ENCODE results near the gene CECR2.

Gene CECR2

GRCh38 chr22:17435375-17435774, 66.1 kb downstream of the CECR2 start:
- no peak for TF ChIP-seq EZH2 (IDR thresholded peaks at IDR 0.05)
- TF ChIP-seq POLR2AphosphoS5 (IDR thresholded peaks at IDR 0.05; ENCODE audit: borderline replicate concordance, low read depth, low read length): no peak
- no peak for TF ChIP-seq FOXP2 (optimal IDR thresholded peaks at IDR 0.05; ENCODE audit: control extremely low read depth, extremely low read length, insufficient read depth)
- Histone ChIP-seq H3K4me3 (no peak overlapping the region), H3K27ac (no peak overlapping the region), H3K36me3 (ENCODE audit: insufficient read depth, low read length) (no peaks in the 10 kb centered on the region), H3K9ac (ENCODE audit: insufficient read length) (no peak overlapping the region), H3K9me3 (ENCODE audit: low read depth, low read length) (no peaks in the 10 kb centered on the region)
- DNase-seq (ENCODE audit: low read depth, low spot score): no peak

GRCh38 chr22:17436382-17436980, 67.2 kb downstream of the CECR2 start:
- peak overlapping the region; percentile 88 for H3K27ac ChIP-seq
- peak overlapping the region; percentile 30 for H3K9ac ChIP-seq (ENCODE audit: insufficient read length)
- no peak for TF ChIP-seq POLR2AphosphoS5 (IDR thresholded peaks at IDR 0.05; ENCODE audit: borderline replicate concordance, low read depth, low read length)
- TF ChIP-seq EZH2 (IDR thresholded peaks at IDR 0.05): no peak
- no peak for TF ChIP-seq FOXP2 (optimal IDR thresholded peaks at IDR 0.05; ENCODE audit: control extremely low read depth, extremely low read length, insufficient read depth)
- DNase-seq (ENCODE audit: low read depth, low spot score): no peak
- no peaks in the 10 kb centered on the region for H3K36me3 ChIP-seq (ENCODE audit: insufficient read depth, low read length)
- H3K9me3 ChIP-seq (ENCODE audit: low read depth, low read length): no peaks in the 10 kb centered on the region
- H3K4me3 ChIP-seq: peak overlapping the region; percentile 61

GRCh38 chr22:17436981-17437412, 67.7 kb downstream of the CECR2 start:
- H3K9ac ChIP-seq (ENCODE audit: insufficient read length): peak overlapping the region; percentile 30
- no peak for DNase-seq (ENCODE audit: low read depth, low spot score)
- TF ChIP-seq POLR2AphosphoS5 (IDR thresholded peaks at IDR 0.05; ENCODE audit: borderline replicate concordance, low read depth, low read length): no peak
- TF ChIP-seq EZH2 (IDR thresholded peaks at IDR 0.05): no peak
- no peak for TF ChIP-seq FOXP2 (optimal IDR thresholded peaks at IDR 0.05; ENCODE audit: control extremely low read depth, extremely low read length, insufficient read depth)
- H3K4me3 ChIP-seq: peak overlapping the region; percentile 61
- H3K9me3 ChIP-seq (ENCODE audit: low read depth, low read length): no peaks in the 10 kb centered on the region
- peak overlapping the region; percentile 88 for H3K27ac ChIP-seq
- no peaks in the 10 kb centered on the region for H3K36me3 ChIP-seq (ENCODE audit: insufficient read depth, low read length)

- no peak overlapping the region for H3K27ac ChIP-seq
- no peak overlapping the region for H3K4me3 ChIP-seq
- TF ChIP-seq EZH2 (IDR thresholded peaks at IDR 0.05) (no peak), POLR2AphosphoS5 (IDR thresholded peaks at IDR 0.05; ENCODE audit: borderline replicate concordance, low read depth, low read length) (no peak), FOXP2 (optimal IDR thresholded peaks at IDR 0.05; ENCODE audit: control extremely low read depth, extremely low read length, insufficient read depth) (no peak)
- H3K9ac ChIP-seq (ENCODE audit: insufficient read length): no peak overlapping the region
- no peaks in the 10 kb centered on the region for H3K36me3 ChIP-seq (ENCODE audit: insufficient read depth, low read length)
- no peak for DNase-seq (ENCODE audit: low read depth, low spot score)
- H3K9me3 ChIP-seq (ENCODE audit: low read depth, low read length): no peaks in the 10 kb centered on the region
Measured at GRCh38 chr22:17438026-17438425, 68.8 kb downstream of the CECR2 start.

GRCh38 chr22:17441326-17441725, 72.1 kb downstream of the CECR2 start:
- TF ChIP-seq POLR2AphosphoS5 (IDR thresholded peaks at IDR 0.05; ENCODE audit: borderline replicate concordance, low read depth, low read length) (no peak), FOXP2 (optimal IDR thresholded peaks at IDR 0.05; ENCODE audit: control extremely low read depth, extremely low read length, insufficient read depth) (no peak), EZH2 (IDR thresholded peaks at IDR 0.05) (no peak)
- Histone ChIP-seq H3K9ac (ENCODE audit: insufficient read length) (no peak overlapping the region), H3K9me3 (ENCODE audit: low read depth, low read length) (no peaks in the 10 kb centered on the region), H3K4me3 (no peak overlapping the region), H3K36me3 (ENCODE audit: insufficient read depth, low read length) (no peaks in the 10 kb centered on the region), H3K27ac (no peak overlapping the region)
- no peak for DNase-seq (ENCODE audit: low read depth, low spot score)

- H3K27ac ChIP-seq: peak overlapping the region; percentile 12; the same call in 1 of the 2 replicates
- TF ChIP-seq FOXP2 (optimal IDR thresholded peaks at IDR 0.05; ENCODE audit: control extremely low read depth, extremely low read length, insufficient read depth): no peak
- TF ChIP-seq EZH2 (IDR thresholded peaks at IDR 0.05): no peak
- peak overlapping the region; percentile 18; the same call in 1 of the 2 replicates for H3K4me3 ChIP-seq
- H3K9me3 ChIP-seq (ENCODE audit: low read depth, low read length): no peaks in the 10 kb centered on the region
- H3K9ac ChIP-seq (ENCODE audit: insufficient read length): no peak overlapping the region
- DNase-seq (ENCODE audit: low read depth, low spot score): no peak
- no peaks in the 10 kb centered on the region for H3K36me3 ChIP-seq (ENCODE audit: insufficient read depth, low read length)
Measured at GRCh38 chr22:17443405-17444203, 74.3 kb downstream of the CECR2 start.

- DNase-seq (ENCODE audit: low read depth, low spot score): no peak
- Histone ChIP-seq H3K9ac (ENCODE audit: insufficient read length) (no peak overlapping the region), H3K36me3 (ENCODE audit: insufficient read depth, low read length) (no peaks in the 10 kb centered on the region), H3K27ac (no peak overlapping the region), H3K4me3 (no peak overlapping the region), H3K9me3 (ENCODE audit: low read depth, low read length) (no peaks in the 10 kb centered on the region)
- TF ChIP-seq POLR2AphosphoS5 (IDR thresholded peaks at IDR 0.05; ENCODE audit: borderline replicate concordance, low read depth, low read length) (no peak), FOXP2 (optimal IDR thresholded peaks at IDR 0.05; ENCODE audit: control extremely low read depth, extremely low read length, insufficient read depth) (no peak), EZH2 (IDR thresholded peaks at IDR 0.05) (no peak)
Measured at GRCh38 chr22:17444204-17444504, 74.9 kb downstream of the CECR2 start.

- Histone ChIP-seq H3K27ac (no peak overlapping the region), H3K9me3 (ENCODE audit: low read depth, low read length) (no peaks in the 10 kb centered on the region), H3K4me3 (no peak overlapping the region), H3K36me3 (ENCODE audit: insufficient read depth, low read length) (no peaks in the 10 kb centered on the region), H3K9ac (ENCODE audit: insufficient read length) (no peak overlapping the region)
- TF ChIP-seq POLR2AphosphoS5 (IDR thresholded peaks at IDR 0.05; ENCODE audit: borderline replicate concordance, low read depth, low read length) (no peak), FOXP2 (optimal IDR thresholded peaks at IDR 0.05; ENCODE audit: control extremely low read depth, extremely low read length, insufficient read depth) (no peak), EZH2 (IDR thresholded peaks at IDR 0.05) (no peak)
- DNase-seq (ENCODE audit: low read depth, low spot score): no peak
Measured at GRCh38 chr22:17446698-17447097, 77.4 kb downstream of the CECR2 start.

Data from SK-N-MC (cell line).